ENCODE measurements around the gene ACO2. TPM values are rescaled to one million over a fixed set of nuclear protein-coding genes. Genes with fewer than 3 reads are reported as not detected.

ACO2 gene
- polyA plus RNA-seq, 3 donors: 61.9 to 197 (median 63.4) TPM

DNA sequence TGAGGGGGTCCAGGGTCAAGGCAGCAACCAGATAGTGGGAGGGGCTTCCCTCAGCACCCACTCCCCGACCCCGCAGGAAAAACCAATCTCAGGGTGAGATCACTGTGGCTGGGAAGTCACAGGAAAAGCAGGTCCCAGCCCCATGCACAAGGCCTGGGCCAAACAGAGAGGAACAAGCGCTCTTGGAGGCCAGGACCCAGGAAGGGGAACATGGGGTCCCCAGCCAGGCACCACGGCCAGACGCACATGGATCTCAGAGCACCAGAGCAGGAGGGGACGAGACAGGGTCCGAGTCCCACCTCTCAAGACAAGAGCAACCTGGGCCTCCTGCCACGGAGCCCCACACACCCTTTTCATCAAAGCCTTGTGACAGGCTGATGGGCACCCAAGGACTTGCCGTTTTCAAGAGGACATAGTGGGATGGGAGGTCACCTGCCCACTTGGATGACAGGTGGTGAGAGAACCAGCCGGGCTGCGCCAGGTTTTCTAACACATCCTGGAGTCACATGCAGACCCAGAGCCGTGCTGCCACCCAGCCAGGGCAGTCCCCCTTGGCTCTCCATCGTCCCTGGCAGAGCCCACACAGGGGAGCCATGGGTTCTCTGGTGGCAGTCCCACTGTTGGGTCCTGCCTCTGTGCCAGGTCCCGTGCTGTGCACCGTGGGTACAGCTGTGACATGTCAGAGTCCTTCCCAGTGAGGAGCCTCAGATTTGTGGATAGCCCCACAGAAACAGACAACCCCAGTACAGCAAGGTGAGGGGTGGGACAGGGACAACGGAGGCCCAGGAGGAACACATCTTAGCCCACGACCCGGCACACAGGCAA lies 62.2 kb downstream of the ACO2 start:
- WGBS, 3 donors: 78 to 87% (median 81%) methylated on average over 18 of the region's 18 CpGs
- H3K27ac ChIP-seq (ENCODE audit: low read depth, low read length): no peak overlapping the region

DNA sequence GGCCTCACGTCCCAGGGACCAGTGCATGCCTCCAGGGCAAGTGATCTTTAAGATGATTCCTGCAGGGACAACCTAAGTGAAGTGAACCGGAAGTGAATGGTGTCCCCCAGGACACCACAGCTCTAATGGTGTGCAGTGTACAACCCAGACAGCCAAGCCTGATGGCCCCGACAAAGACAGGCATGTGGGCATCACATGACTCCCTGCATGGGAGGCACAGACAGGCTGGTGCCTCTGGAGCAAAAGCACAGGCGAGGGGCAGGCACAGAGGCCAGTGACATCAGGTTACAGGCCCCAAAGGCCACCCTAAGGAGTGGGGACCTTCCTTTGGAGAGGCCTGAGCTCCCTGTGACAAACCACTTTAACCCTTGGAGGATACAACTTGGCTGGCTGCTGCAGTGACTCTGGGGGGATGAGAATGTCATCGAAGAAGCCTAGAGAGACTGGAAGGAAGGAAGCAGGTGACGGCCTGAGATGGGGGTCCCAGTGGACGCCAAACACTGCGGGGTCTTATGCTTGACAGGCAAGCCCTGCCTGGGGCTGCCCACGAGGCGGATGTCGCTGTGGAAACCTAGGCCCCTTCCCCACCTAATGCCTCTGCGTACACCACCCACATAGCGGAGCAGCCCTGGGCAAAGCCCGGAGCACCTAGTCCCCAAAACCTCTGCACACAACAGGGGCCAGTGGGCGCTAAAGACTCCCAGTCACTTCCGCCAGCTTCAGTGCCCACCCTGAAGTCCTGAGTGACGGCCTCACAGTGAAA lies 63.0 kb downstream of the ACO2 start:
- 87 to 91% (median 88%) methylated on average over 17 of the region's 17 CpGs for WGBS, 3 donors
- no peak overlapping the region for H3K27ac ChIP-seq (ENCODE audit: low read depth, low read length)

DNA sequence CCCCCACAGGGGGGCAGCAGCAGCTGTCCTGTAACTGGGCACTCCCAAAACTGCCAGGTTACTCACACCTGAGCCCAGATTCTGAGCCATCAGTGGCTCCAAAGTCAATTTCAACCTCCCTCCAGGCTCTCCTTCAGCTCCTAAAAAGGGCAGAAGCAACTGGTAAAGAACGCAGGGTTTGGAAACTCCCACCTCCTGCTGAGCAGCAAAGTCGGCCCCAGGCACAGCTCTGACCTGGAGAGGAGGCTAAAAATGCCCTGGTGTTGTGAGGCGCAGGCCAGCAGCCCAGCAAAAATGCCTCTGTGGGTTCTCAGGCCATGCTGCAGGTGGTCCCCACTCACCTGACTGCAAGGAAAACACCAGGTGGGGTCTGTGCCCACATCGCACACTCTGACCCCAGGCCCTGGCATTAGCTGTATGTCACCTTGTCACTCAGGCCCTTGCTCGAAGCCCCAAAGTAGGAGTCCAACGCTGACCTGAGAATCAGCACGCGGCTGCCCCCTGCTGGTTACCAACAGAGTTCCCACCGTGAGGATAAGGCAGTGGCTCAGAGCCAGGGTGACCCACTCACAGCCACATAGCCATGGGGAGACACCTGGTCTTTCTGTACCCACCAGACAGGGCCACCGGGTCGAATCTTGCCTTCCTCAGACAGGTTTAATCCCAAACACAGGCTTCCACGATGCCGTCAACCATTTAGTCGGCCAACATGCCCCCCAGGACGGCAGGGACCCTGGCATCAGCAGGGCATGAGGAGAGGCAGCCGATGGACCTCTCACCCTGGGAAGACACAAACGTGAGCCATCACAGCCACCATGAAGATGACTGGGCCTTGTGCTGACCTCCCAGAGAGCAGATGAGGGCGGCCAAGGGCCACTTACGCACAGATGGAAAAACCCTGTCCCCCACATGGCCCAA lies 64.2 kb downstream of the ACO2 start:
- no peak overlapping the region for H3K27ac ChIP-seq (ENCODE audit: low read depth, low read length)
- WGBS, 3 donors: 56 to 66% (median 65%) methylated on average over 19 of the region's 19 CpGs

DNA sequence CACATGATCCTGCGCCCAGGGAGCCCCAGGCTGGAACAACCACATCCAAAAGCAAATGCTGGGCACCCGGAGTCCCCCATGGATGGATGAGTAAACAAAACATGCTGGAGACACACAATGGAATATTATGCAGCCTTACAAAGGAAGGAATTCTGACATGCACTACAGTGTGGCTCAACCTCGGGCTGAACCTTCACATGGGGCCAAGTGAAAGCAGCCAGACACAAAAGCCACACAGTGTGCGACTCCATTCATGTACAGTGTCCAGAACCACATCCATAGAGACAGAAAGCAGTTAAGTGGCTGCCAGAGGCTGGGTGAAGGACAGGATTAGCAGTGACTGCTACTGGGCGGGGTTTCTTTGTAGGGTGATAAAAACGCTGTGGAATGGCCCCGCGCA lies 65.3 kb downstream of the ACO2 start:
- H3K27ac ChIP-seq (ENCODE audit: low read depth, low read length): no peak overlapping the region

DNA sequence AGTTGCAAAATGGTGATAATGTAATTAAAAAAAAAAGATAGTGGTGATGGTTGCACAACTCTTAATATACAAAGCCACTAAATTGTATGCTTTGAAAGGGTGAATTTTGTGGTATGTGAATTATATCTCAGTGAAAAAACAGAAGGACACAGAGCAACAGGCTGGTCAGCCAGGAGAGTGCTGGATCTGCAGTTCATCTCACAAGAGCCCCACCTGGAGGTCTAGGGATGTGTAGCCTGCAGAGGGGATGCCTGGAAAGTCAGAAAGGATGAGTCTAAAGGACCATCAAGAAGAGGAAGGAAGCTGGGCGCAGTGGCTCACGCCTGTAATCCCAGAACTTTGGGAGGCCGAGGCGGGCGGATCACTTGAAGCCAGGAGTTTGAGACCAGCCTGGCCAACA lies 66.3 kb downstream of the ACO2 start:
- no peak overlapping the region for H3K27ac ChIP-seq (ENCODE audit: low read depth, low read length)
- WGBS, 3 donors: 61 to 92% (median 74%) methylated on average over 5 of the region's 5 CpGs

More for the DNA sequence above, 65.3 kb downstream of the ACO2 start:
- WGBS, 3 donors: 88 to 94% (median 91%) methylated on average over 8 of the region's 8 CpGs

DNA sequence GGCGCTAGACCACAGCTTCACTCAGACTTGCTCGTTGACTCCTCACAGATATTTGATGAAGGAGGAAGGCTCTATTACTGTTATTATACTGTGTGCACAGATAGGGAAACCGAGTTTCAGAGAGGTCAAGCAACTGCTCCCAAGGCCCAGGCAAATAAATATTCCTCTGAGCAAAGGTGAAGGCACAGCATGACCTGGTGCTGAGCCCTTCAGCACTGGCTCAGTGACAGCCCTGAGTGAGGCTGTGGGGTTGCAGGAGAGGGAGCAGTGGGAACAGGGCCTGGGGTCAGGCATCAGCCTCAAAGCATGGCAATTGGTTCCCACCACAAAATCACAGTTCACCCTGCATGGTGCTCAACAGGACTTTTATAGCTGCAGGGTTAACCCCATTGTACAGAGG lies 68.3 kb downstream of the ACO2 start:
- no peak overlapping the region for H3K27ac ChIP-seq (ENCODE audit: low read depth, low read length)
- WGBS, 3 donors: 86 to 92% (median 89%) methylated on average over 3 of the region's 3 CpGs

DNA sequence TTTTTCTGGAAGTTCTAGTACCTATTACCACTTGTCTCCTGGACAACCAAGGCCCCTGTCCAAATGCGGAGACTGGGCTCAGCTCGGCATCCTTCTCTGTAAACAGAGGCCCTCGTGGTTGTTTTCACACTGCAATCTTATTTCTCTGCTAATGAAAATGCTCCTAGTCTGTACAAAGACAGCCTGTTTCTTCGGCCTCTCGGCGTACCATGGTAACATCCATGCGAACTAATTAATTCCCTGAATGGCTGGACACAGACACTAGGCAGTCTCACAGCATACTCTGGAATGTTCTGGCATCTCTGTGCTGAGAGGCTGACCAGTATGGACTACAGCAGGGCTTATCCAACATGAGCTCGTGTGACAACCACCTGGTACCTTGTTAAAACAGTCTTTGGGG lies 69.7 kb downstream of the ACO2 start:
- 91 to 94% (median 93%) methylated on average over 8 of the region's 8 CpGs for WGBS, 3 donors
- no peak overlapping the region for H3K27ac ChIP-seq (ENCODE audit: low read depth, low read length)

DNA sequence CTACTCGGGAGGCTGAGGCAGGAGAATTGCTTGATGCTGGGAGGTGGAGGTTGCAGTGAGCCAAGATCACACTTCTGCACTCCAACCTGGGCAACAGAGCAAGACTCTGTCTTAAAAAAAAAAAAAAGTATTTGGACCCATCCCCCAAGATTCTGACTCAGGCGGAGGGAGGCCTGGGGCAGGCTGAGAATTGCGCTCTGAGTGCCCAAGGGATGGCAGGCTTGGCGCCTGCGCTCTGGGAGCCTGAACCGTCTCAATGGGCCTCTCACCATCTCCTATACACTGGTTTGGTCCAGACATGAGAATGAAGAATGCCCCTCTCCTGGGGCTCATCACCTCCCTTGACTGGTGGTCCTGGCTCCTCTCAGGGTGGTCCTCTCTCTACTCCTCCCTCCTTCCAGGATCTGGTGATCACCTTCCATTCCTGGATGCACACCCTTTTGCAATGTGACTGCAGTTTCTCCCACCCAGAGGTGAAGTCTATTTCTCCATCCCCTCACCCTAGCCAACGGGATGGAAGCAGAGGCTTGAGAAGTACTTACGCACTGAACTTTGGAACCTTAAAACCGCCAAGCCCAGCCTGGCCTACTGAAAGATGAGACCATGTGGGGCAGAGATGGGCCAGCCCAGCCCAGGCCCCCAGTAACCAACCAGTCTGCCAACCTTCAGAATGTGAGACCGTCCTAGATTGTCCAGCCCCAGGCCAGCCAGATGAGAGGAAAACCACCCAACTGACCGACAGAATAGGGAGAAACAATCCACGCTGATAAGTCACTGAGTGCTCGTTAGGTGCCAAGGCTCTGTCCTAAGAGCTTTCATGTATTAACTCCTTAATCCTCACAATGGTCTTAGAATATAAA lies 70.5 kb downstream of the ACO2 start:
- WGBS, 3 donors: 67 to 83% (median 75%) methylated on average over 13 of the region's 13 CpGs
- no peak overlapping the region for H3K27ac ChIP-seq (ENCODE audit: low read depth, low read length)

DNA sequence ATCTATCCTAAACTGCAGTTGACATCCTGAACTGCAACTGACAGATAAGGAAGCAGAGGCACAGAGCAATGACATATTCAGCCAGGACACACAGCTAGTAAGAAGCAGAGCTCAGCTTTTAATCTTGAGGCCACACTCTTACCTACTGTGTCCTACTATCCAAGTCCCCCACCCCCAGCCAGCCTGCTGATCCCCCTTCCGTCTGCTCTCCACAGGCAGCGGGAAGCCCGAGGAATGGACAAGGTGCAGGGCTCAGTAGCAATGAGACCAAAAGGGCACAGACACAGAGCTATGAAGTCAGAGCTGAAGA lies 71.0 kb downstream of the ACO2 start:
- WGBS, 3 donors: 89 to 93% (median 91%) methylated on average over 3 of the region's 3 CpGs
- H3K27ac ChIP-seq (ENCODE audit: low read depth, low read length): no peak overlapping the region

DNA sequence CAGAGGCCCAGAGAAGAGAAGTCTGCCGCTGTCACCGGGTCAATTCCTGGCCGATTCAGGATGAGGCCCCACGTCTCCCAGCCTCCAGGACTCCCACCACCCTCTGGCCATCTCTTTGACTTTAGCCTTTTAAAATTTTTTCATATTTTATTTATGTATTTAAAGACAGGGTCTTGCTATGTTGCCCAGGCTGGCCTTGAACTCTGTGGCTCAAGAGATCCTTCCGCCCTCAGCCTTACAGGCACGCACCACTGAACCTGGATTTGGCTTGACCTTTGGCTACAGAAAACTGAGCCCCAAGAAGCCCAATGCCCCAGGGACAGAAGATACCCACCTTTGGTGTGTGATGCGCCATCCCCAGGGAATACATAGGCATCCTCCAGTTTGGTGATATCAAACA lies 71.4 kb downstream of the ACO2 start:
- 90 to 97% (median 95%) methylated on average over 7 of the region's 7 CpGs for WGBS, 3 donors
- H3K27ac ChIP-seq (ENCODE audit: low read depth, low read length): no peak overlapping the region

DNA sequence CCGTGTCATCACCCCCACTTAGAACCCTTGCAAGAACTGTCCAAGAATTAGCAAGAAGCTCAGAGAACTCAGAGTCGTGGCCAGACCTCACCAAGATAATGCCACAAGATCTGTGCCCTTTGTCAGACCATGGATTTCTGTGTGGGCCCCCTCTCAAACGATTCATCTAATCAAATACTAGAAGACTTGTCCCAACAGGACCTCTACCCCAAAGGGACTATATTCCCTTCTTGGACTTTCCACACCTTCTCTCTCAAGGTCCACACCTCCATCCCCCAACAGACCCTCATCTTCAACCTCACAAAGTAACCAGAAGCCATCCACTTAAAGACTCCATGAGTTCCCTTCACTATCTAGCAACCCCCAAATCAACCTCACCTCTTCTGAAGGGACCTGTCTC lies 72.6 kb downstream of the ACO2 start:
- H3K27ac ChIP-seq (ENCODE audit: low read depth, low read length): no peak overlapping the region
- 62 to 72% (median 68%) methylated on average over 3 of the region's 3 CpGs for WGBS, 3 donors

DNA sequence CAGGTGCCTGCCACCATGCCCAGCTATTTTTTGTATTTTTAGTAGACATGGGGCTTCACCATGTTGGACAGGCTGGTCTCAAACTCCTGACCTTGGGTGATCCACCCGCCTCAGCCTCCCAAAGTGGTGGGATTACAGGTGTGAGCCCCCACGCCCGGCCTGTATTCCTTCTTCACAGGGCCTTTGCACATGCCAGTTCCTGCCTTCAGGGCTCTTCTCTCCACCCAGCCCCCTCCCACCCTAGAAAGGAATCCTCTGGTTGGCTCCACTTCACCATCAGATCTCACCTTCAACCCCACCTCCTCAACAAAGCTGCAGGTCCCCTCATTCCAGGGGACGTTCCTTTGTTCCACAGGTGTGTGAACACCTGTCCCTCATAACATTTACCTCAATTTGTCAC lies 73.3 kb downstream of the ACO2 start:
- no peak overlapping the region for H3K27ac ChIP-seq (ENCODE audit: low read depth, low read length)
- WGBS, 3 donors: 86 to 98% (median 97%) methylated on average over 4 of the region's 4 CpGs

DNA sequence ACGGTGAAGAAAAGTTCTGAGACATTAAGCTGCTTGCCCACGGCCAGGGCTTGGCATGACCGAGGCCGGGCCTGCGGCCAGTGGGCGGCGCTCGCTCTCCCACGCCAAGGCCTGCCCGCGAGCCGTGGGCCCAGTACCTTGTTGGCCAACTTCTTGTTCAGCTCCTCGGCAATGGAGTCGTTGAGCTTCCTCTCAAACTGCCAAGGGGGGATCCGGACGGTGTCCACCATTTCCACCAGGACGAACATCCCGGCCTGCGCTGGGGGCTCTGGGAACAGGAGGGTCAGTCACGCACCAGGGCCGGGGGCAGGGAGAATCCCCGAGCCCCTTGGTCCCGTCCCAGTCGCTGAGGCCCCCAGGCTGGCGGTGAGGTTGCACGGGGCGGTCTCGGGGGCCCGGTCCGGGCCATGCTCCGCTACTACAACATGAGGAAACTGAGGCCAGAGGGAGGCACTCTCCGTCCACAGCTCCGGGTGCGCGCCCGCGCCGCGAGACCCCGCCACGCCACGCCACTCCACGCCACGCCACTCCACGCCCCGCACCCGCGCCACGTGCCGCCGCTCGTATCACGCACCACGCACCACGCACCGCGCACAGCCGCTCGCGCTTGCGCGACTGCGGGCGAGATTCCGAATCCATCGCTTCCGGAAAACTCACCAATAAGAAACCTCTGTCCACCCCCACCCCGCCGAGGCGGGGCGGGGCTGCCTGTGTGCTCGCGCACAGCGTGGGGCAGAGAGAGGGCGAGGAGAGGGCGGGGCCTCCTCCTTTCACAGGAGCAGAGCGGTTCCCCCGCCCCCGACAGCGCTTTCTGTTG lies 75.1 kb downstream of the ACO2 start, which contains the start of gene POLR3H:
TSS of gene POLR3H (minus strand) at position 617 of the 817 bp plus-strand sequence. CDS start at position 248, 369 bp downstream.
- WGBS, 3 donors: 0 to 1% (median 0%) methylated on average over 71 to 80 of the region's 80 CpGs
- H3K27ac ChIP-seq (ENCODE audit: low read depth, low read length): peak within 1 kb of the TSS; percentile 42

DNA sequence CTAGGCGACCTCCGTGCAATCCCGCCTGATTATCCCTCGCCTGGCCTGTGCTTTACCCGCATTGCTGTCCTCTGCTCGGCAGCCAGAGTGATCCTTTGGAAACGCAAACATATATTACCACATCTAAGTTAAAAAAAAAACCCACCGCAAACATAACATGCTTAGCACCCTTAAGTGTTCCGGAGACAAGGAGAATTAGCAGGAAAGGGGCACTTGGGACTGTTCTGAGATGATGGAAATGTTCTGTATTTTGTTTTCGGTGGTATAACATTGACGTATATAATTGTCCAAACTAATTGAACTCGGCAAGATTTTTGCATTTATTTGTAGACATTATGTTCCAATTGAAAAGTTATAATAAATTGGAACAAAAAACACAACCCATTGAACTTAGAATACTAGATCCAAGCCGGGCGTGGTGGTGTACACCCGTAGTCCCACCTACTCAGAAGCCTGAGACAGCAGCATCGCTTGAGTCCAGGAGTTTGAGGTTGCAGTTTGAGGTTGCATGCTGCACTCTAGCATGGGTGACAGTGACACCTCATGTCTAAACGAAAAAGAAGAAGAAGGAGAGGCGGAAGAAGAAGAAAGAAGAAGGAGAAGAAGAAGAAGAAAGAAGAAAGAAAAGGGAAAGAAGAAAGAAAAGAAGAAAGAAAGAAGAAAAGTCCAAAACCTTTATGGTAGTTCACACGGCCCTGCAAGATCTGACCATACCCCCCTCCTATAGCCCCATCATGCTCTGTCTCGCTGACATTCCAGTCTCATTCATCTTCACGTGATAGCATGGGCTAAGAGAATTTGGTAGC lies 76.0 kb downstream of the ACO2 start:
- H3K27ac ChIP-seq (ENCODE audit: low read depth, low read length): no peak overlapping the region
- WGBS, 3 donors: 18 to 25% (median 23%) methylated on average over 21 of the region's 21 CpGs

DNA sequence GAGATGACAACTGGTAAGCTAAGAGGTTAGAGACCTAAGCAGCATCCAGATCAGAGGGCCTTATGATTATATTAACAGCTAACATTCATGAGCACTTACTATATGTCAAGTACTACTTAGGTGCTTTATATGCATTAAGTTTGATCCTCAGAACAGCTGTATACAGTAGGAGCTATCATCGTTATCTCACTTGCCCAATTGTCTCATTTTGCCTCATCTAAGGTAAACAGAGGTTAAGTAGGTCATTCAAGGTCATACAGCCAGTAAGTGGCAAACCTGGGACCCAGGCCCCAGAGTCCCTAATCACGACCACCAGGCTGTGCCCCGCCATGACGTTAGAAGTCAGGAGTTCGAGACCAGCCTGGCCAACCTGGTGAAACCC lies 79.9 kb downstream of the ACO2 start:
- 80 to 93% (median 90%) methylated on average over 5 of the region's 5 CpGs for WGBS, 3 donors

DNA sequence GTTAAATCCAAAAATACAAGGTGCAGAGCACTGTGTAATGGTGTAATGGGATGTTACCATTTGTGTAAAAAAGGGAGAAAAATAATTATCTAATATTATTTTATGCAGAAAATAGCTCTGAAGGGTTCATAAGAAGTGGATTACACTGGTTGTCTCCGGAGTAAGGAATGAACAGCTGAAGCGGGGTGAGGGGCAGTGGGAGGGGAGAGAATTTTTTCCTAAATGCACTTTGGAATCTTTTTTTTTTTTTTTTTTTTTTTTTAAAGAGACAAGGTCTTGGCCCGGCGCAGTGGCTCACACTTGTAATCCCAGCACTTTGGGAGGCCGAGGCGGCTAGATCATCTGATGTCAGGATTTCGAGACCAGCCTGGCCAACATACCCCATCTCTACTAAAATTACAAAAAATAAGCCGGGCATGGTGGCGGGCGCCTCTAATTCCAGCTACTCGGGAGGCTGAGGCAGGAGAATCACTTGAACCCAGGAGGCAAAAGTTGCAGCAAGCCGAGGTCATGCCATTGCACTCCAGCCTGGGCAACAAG lies 82.1 kb downstream of the ACO2 start:
- WGBS, 3 donors: 86% methylated on average over 12 of the region's 12 CpGs
- no peak overlapping the region for H3K27ac ChIP-seq (ENCODE audit: low read depth, low read length)

More for the DNA sequence above, 79.9 kb downstream of the ACO2 start:
- H3K27ac ChIP-seq (ENCODE audit: low read depth, low read length): no peak overlapping the region

All from adipose tissue (tissue), 3 donors.